SK-N-SH treated with all-trans-retinoic acid at 6 μM for 48 hours (cell line): ENCODE results near the gene MERTK.

ENCODE experiments used
- ATAC-seq: fragments of 200-7000 bp; cut with Tn5 transposase; 3 replicates; pipeline ENCODE4 v1.9.1; 2020; ENCODE audit warnings: mild to moderate bottlenecking, moderate library complexity
- ARNTL ChIP-seq: fragments of 450-650 bp; formaldehyde crosslinking; IDR thresholded peaks from 2 replicates; pipeline ENCODE4 v1.5.0; 2020; ENCODE audit warnings: low read depth, mild to moderate bottlenecking, moderate library complexity, borderline replicate concordance
- BACH2 ChIP-seq: fragments of 250-450 bp; sonication (Bioruptor Pico); IDR thresholded peaks from 2 replicates; pipeline ENCODE4 v1.9.0; 2021; ENCODE audit warnings: mild to moderate bottlenecking, borderline replicate concordance
- CSDC2 ChIP-seq: fragments of 250-450 bp; sonication (Bioruptor Pico); IDR thresholded peaks from 2 replicates; pipeline ENCODE4 v1.5.0; 2020; ENCODE audit warnings: mild to moderate bottlenecking, moderate library complexity
- ESRRG ChIP-seq: fragments of 250-450 bp; sonication (Bioruptor Pico); IDR thresholded peaks from 2 replicates; pipeline ENCODE4 v1.6.1; 2021; ENCODE audit warnings: mild to moderate bottlenecking
- GLIS3 ChIP-seq: fragments of 250-450 bp; sonication (Bioruptor Pico); IDR thresholded peaks from 2 replicates; pipeline ENCODE4 v1.5.0; 2020; ENCODE audit warnings: mild to moderate bottlenecking, moderate library complexity
- ISL1 ChIP-seq: fragments of 250-450 bp; sonication (Bioruptor Pico); IDR thresholded peaks from 2 replicates; pipeline ENCODE4 v2.1.2; 2022; ENCODE audit warnings: mild to moderate bottlenecking, moderate library complexity
- PPARA ChIP-seq: fragments of 250-450 bp; sonication (Bioruptor Pico); IDR thresholded peaks from 2 replicates; pipeline ENCODE4 v1.5.0; 2020; ENCODE audit warnings: mild to moderate bottlenecking, borderline replicate concordance
- RARB ChIP-seq: fragments of 250-450 bp; sonication (Bioruptor Pico); IDR thresholded peaks from 2 replicates; pipeline ENCODE4 v1.8.0; 2021; ENCODE audit warnings: mild to moderate bottlenecking, moderate library complexity
- SNAI2 ChIP-seq: fragments of 250-450 bp; sonication (Bioruptor Pico); IDR thresholded peaks from 2 replicates; pipeline ENCODE4 v1.5.0; 2020; ENCODE audit warnings: mild to moderate bottlenecking, moderate library complexity
- TOX ChIP-seq: fragments of 250-450 bp; sonication (Bioruptor Pico); IDR thresholded peaks from 2 replicates; pipeline ENCODE4 v1.8.0; 2021; ENCODE audit warnings: mild to moderate bottlenecking, moderate library complexity, borderline replicate concordance
- ZC3H10 ChIP-seq: fragments of 250-450 bp; sonication (Bioruptor Pico); IDR thresholded peaks from 2 replicates; pipeline ENCODE4 v1.5.1; 2021; ENCODE audit warnings: mild to moderate bottlenecking, moderate library complexity
- ZFP3 ChIP-seq: fragments of 250-450 bp; sonication (Bioruptor Pico); IDR thresholded peaks from 2 replicates; pipeline ENCODE4 v1.5.0; 2020; ENCODE audit warnings: mild to moderate bottlenecking, moderate library complexity
- ZFP30 ChIP-seq: fragments of 450-650 bp; formaldehyde crosslinking; IDR thresholded peaks from 2 replicates; pipeline ENCODE4 v1.5.0; 2022; ENCODE audit warnings: mild to moderate bottlenecking, moderate library complexity
- ZNF565 ChIP-seq: fragments of 450-650 bp; formaldehyde crosslinking; conservative IDR thresholded peaks from 2 replicates; pipeline ENCODE4 v1.5.0; 2020; ENCODE audit warnings: low read depth, mild to moderate bottlenecking, moderate library complexity
- ZNF70 ChIP-seq: fragments of 450-650 bp; formaldehyde crosslinking; IDR thresholded peaks from 2 replicates; pipeline ENCODE4 v1.5.0; 2020; ENCODE audit warnings: mild to moderate bottlenecking, moderate library complexity
- ZNF8 ChIP-seq: fragments of 450-650 bp; formaldehyde crosslinking; IDR thresholded peaks from 2 replicates; pipeline ENCODE4 v1.5.0; 2020; ENCODE audit warnings: mild to moderate bottlenecking, moderate library complexity
- TF ChIP-seq, protein P1 (sequence below): fragments of 250-450 bp; sonication (Bioruptor Pico); IDR thresholded peaks from 2 replicates; pipeline ENCODE4 v1.8.0; 2020; ENCODE audit warnings: mild to moderate bottlenecking, moderate library complexity, borderline replicate concordance
- TF ChIP-seq, protein P2 (sequence below): fragments of 250-450 bp; sonication (Bioruptor Pico); IDR thresholded peaks from 2 replicates; pipeline ENCODE4 v1.5.0; 2020; ENCODE audit warnings: mild to moderate bottlenecking, moderate library complexity
- TF ChIP-seq, protein P3 (sequence below): fragments of 250-450 bp; sonication (Bioruptor Pico); IDR thresholded peaks from 2 replicates; pipeline ENCODE4 v1.5.1; 2020; ENCODE audit warnings: low read depth, mild to moderate bottlenecking, moderate library complexity
- TF ChIP-seq, protein P4 (sequence below): fragments of 250-450 bp; sonication (Bioruptor Pico); IDR thresholded peaks from 2 replicates; pipeline ENCODE4 v1.8.0; 2021; ENCODE audit warnings: low read depth, mild to moderate bottlenecking, moderate library complexity, borderline replicate concordance

Gene MERTK

DNA sequence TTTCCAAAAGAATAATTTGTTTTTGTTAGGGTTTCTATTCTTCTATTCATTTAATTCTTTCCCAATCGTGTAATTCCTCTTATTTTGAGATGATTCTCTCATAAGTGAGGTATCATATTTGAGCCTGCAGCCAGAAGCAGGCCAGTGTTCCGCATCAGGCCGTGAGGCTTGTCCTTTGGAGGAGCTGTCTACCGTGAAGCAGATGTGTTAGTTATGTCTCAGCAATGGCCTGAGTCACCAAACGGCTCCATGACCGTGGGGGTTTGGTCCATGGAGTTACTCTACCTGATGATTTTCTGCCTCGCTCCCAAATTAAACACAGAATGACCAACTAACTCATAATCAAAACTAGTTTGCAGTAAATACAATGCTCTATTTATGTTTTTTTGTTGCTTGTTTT, 92.4 kb downstream of the MERTK start:
- no peak for ATAC-seq
- TF ChIP-seq, protein P1, sequence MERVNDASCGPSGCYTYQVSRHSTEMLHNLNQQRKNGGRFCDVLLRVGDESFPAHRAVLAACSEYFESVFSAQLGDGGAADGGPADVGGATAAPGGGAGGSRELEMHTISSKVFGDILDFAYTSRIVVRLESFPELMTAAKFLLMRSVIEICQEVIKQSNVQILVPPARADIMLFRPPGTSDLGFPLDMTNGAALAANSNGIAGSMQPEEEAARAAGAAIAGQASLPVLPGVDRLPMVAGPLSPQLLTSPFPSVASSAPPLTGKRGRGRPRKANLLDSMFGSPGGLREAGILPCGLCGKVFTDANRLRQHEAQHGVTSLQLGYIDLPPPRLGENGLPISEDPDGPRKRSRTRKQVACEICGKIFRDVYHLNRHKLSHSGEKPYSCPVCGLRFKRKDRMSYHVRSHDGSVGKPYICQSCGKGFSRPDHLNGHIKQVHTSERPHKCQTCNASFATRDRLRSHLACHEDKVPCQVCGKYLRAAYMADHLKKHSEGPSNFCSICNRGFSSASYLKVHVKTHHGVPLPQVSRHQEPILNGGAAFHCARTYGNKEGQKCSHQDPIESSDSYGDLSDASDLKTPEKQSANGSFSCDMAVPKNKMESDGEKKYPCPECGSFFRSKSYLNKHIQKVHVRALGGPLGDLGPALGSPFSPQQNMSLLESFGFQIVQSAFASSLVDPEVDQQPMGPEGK (CRISPR knock-in tag) = no peak
- TF ChIP-seq, protein P2, sequence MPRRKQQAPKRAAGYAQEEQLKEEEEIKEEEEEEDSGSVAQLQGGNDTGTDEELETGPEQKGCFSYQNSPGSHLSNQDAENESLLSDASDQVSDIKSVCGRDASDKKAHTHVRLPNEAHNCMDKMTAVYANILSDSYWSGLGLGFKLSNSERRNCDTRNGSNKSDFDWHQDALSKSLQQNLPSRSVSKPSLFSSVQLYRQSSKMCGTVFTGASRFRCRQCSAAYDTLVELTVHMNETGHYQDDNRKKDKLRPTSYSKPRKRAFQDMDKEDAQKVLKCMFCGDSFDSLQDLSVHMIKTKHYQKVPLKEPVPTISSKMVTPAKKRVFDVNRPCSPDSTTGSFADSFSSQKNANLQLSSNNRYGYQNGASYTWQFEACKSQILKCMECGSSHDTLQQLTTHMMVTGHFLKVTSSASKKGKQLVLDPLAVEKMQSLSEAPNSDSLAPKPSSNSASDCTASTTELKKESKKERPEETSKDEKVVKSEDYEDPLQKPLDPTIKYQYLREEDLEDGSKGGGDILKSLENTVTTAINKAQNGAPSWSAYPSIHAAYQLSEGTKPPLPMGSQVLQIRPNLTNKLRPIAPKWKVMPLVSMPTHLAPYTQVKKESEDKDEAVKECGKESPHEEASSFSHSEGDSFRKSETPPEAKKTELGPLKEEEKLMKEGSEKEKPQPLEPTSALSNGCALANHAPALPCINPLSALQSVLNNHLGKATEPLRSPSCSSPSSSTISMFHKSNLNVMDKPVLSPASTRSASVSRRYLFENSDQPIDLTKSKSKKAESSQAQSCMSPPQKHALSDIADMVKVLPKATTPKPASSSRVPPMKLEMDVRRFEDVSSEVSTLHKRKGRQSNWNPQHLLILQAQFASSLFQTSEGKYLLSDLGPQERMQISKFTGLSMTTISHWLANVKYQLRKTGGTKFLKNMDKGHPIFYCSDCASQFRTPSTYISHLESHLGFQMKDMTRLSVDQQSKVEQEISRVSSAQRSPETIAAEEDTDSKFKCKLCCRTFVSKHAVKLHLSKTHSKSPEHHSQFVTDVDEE = no peak
- TF ChIP-seq ARNTL (CRISPR knock-in tag) (no peak), ZFP3 (CRISPR knock-in tag) (no peak), RARB (CRISPR knock-in tag) (no peak)
- TF ChIP-seq, protein P3, sequence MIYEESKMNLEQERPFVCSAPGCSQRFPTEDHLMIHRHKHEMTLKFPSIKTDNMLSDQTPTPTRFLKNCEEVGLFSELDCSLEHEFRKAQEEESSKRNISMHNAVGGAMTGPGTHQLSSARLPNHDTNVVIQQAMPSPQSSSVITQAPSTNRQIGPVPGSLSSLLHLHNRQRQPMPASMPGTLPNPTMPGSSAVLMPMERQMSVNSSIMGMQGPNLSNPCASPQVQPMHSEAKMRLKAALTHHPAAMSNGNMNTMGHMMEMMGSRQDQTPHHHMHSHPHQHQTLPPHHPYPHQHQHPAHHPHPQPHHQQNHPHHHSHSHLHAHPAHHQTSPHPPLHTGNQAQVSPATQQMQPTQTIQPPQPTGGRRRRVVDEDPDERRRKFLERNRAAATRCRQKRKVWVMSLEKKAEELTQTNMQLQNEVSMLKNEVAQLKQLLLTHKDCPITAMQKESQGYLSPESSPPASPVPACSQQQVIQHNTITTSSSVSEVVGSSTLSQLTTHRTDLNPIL (CRISPR knock-in tag) = no peak
- TF ChIP-seq, protein P4, sequence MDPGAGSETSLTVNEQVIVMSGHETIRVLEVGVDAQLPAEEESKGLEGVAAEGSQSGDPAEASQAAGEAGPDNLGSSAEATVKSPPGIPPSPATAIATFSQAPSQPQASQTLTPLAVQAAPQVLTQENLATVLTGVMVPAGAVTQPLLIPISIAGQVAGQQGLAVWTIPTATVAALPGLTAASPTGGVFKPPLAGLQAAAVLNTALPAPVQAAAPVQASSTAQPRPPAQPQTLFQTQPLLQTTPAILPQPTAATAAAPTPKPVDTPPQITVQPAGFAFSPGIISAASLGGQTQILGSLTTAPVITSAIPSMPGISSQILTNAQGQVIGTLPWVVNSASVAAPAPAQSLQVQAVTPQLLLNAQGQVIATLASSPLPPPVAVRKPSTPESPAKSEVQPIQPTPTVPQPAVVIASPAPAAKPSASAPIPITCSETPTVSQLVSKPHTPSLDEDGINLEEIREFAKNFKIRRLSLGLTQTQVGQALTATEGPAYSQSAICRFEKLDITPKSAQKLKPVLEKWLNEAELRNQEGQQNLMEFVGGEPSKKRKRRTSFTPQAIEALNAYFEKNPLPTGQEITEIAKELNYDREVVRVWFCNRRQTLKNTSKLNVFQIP (CRISPR knock-in tag) = no peak

DNA sequence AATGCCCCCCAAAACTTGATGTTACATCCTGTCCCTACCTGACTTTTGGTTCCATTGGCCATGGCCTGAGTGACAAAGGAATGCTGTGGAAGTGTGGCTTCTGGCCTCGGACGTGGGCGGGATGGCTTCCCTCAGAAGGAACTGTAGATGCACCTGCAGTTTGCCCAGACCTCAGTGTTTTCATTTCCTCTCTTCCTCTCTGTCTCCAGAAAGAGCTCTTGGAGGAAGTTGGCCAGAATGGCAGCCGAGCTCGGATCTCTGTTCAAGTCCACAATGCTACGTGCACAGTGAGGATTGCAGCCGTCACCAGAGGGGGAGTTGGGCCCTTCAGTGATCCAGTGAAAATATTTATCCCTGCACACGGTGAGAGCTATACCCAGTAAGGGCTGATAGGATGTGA, 95.6 kb downstream of the MERTK start:
- no peak for ATAC-seq
- TF ChIP-seq ZNF565 (CRISPR knock-in tag) (no peak), ZC3H10 (CRISPR knock-in tag) (no peak), RARB (CRISPR knock-in tag) (no peak), BACH2 (no peak), GLIS3 (no peak), TOX (no peak), ISL1 (CRISPR knock-in tag) (no peak)
- TF ChIP-seq, protein P2 = no peak

DNA sequence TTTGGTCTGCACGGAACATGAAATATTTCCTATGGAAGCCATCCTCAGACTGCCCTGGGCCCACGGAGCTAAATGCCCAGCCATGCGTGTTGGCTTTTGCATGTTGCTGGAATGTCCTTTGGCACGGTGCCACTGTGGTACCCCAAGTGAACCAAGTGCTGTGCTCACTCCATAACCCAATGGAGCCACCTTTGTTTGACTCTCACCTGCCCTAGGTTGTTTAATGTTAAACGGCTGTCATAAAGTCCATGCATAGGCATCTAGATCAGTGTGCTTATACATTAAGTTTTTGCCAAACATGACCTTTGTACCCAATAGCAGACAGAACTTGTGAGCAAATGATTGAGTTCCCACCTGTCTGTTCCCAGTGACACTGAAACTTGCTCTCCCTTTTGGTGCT, 96.7 kb downstream of the MERTK start:
- ATAC-seq = no peak
- TF ChIP-seq ZNF565 (CRISPR knock-in tag) (no peak), ZFP3 (CRISPR knock-in tag) (no peak), ZFP30 (CRISPR knock-in tag) (no peak)
- TF ChIP-seq, all 23 proteins: peak for 0

DNA sequence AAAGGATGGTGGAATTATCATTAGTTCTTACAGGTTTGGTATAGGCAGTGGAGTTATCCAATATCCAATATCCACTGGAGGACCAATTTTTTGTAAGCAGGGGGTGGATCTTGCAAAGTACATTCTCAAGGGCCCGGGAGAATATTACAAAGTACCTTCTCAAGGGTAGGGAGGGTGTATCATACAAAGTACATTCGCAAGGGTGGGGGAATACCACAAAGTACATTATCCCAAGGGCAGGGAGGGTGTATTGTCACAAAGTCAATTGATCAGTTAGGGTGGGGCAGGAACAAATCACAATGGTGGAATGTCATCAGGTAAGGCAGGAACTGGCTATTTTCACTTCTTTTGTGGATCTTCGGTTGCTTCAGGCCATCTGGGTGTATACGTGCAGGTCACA, 101.4 kb downstream of the MERTK start:
- ATAC-seq = no peak
- no peak for TF ChIP-seq BACH2
- TF ChIP-seq, protein P3 (CRISPR knock-in tag) = no peak
- no peak for TF ChIP-seq ZFP30 (CRISPR knock-in tag)
- no peak for TF ChIP-seq SNAI2
- TF ChIP-seq CSDC2 (CRISPR knock-in tag) = no peak
- TF ChIP-seq PPARA (CRISPR knock-in tag) = no peak
- TF ChIP-seq ZNF70 (CRISPR knock-in tag) = no peak
- TF ChIP-seq ESRRG = no peak
- TF ChIP-seq ZC3H10 (CRISPR knock-in tag) = no peak
- TF ChIP-seq, protein P2 = no peak
- no peak for TF ChIP-seq ZNF8 (CRISPR knock-in tag)
- TF ChIP-seq ISL1 (CRISPR knock-in tag) = no peak
- TF ChIP-seq TOX = no peak
